ACC112 (cell line): ENCODE results near the gene SH3RF3.
"Not testable (repeated sequence)": the region's sequence is repeated elsewhere in the genome, so short reads cannot be mapped to it uniquely, and the experiment has no call there.

Experiments used
- H2AFZ ChIP-seq: fragments of 200-600 bp; sonication (generic); one replicate; pipeline ENCODE4 v1.6.0; 2017; ENCODE audit warnings: antibody characterized with exemption, low read length; ENCODE audit not compliant: unreplicated experiment
- H3K27ac ChIP-seq: fragments of 200-600 bp; sonication (generic); 2 replicates; pipeline ENCODE4 v1.5.1; 2014; ENCODE audit warnings: low read depth, mild to moderate bottlenecking, antibody characterized with exemption, low read length, moderate library complexity
- H3K27me3 ChIP-seq: fragments of 200-600 bp; sonication (generic); 2 replicates; pipeline ENCODE4 v1.6.1; 2014; ENCODE audit warnings: mild to moderate bottlenecking, antibody characterized with exemption, low read length, moderate library complexity, mixed read lengths; ENCODE audit not compliant: insufficient read depth
- H3K36me3 ChIP-seq: fragments of 200-600 bp; sonication (generic); 2 replicates; pipeline ENCODE4 v1.6.1; 2016; ENCODE audit warnings: mild to moderate bottlenecking, antibody characterized with exemption, low read length, moderate library complexity, mixed read lengths; ENCODE audit not compliant: insufficient read depth
- H3K4me1 ChIP-seq: fragments of 200-600 bp; sonication (generic); one replicate; pipeline ENCODE4 v1.6.1; 2016; ENCODE audit warnings: low read length, mixed read lengths; ENCODE audit not compliant: insufficient read depth, unreplicated experiment, control insufficient read depth
- H3K4me3 ChIP-seq: fragments of 200-600 bp; sonication (generic); 2 replicates; pipeline ENCODE4 v1.5.1; 2014; ENCODE audit warnings: mild to moderate bottlenecking, low read depth, low read length
- H3K79me2 ChIP-seq: fragments of 200-600 bp; sonication (generic); one replicate; pipeline ENCODE4 v1.6.0; 2016; ENCODE audit warnings: low read length; ENCODE audit not compliant: control insufficient read depth, unreplicated experiment, insufficient read depth

Gene SH3RF3

DNA sequence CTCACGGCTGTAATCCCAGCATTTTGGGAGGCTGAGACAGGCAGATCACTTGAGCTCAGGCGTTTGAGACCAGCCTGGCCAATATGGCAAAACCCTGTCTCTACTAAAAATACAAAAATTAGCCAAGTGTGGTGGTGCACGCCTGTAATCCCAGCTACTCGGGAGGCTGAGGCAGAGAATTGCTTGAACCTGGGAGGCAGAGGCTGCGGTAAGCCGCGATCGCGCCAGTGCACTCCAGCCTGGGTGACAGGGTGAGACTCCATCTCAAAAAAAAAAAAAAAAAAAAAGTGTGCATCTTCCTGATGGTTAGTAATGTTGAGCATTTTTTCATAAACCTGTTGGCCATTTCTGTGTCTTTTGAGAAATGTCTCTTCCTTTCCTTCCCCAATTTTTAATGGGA lies 92.3 kb downstream of the SH3RF3 start:
- not testable (repeated sequence) for H3K4me3 ChIP-seq, H3K4me1 ChIP-seq, H3K27ac ChIP-seq, H2AFZ ChIP-seq, H3K36me3 ChIP-seq, H3K27me3 ChIP-seq
- H3K79me2 ChIP-seq: peaks cover 44% of the 10 kb centered on the region

DNA sequence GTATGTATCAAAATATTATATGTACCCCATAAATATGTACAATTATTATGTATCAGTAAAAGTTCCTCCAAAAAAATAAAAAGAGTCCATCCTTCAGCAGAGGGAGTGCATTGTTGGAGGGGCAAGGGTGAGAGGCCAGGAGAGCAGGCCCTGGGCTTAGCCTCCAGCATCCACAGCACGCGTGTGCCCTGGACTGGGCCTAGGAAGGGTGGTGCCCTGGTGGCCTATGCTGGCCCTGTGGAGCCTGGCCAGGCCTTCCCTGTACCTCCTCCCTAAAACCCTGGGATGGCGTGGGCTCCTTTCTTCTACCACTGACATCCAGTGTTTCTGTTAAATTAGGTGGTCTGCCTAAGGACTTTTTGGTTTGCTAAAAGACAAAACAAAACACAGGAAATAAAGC lies 93.4 kb downstream of the SH3RF3 start:
- H3K36me3 ChIP-seq: no peaks in the 10 kb centered on the region
- H3K4me1 ChIP-seq: no peaks in the 10 kb centered on the region
- H3K27me3 ChIP-seq: no peaks in the 10 kb centered on the region
- H3K27ac ChIP-seq: no peak overlapping the region
- no peak overlapping the region for H2AFZ ChIP-seq
- H3K4me3 ChIP-seq: no peak overlapping the region
- peaks cover 37% of the 10 kb centered on the region for H3K79me2 ChIP-seq

DNA sequence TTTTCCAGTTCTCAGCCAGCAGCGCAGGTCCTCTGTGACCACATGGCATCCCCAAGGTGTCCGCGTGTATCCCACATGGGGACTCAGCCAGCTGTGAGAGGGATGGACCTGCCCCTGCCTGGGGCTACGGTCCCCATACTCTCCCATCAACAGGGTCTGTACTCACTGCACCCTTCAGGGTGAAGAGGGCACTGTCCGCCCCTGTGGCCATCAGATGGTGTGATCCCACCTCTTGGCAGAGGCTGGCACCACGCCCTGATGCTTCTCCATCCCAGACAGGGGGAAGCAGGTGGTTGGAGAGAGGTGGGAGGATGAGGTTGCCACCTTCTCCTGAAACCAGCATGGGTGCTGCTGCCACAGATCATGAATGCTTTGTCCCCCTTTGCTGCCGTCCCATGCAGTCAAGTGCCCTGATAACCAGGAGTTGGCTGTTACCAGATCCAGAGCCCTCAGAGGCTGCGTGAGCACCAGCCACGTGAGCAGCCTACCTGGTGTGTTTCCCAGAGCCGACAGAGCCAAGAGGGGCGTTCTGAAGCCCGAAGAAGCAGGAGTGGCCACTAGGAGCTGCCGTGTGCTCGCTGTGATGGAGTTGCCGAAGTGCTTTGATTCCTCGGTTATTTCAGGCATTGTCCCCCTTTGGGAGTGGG lies 93.9 kb downstream of the SH3RF3 start:
- no peak overlapping the region for H3K27ac ChIP-seq

DNA sequence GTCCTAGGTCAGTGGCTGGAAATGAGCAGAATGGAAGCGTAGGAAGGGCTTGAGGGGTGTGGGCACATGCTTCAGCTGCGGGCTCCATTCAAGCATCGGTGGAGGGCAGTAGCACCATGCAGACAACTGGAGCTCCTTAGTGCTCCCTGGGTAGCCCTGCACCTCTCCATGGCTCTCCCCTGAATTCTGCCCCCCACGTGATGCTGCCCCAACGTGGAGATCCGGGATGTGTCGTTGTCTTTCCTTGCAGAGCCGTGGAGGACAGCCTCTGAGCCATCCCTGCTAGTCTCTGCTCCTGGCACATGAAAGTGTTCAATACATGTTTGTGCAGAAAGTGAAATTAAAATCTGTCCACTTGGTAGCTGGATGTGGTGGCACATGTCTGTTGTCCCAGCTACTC lies 94.5 kb downstream of the SH3RF3 start:
- Histone ChIP-seq H3K27ac (no peak overlapping the region), H3K27me3 (no peaks in the 10 kb centered on the region), H3K4me1 (peaks cover under 1% of the 10 kb centered on the region), H3K4me3 (no peak overlapping the region), H3K36me3 (no peaks in the 10 kb centered on the region), H3K79me2 (peaks cover 33% of the 10 kb centered on the region), H2AFZ (no peak overlapping the region)

More for the DNA sequence above, 93.9 kb downstream of the SH3RF3 start:
- Histone ChIP-seq H3K4me3 (no peak overlapping the region), H2AFZ (no peak overlapping the region), H3K36me3 (no peaks in the 10 kb centered on the region), H3K4me1 (no peaks in the 10 kb centered on the region), H3K79me2 (peaks cover 37% of the 10 kb centered on the region), H3K27me3 (no peaks in the 10 kb centered on the region)

DNA sequence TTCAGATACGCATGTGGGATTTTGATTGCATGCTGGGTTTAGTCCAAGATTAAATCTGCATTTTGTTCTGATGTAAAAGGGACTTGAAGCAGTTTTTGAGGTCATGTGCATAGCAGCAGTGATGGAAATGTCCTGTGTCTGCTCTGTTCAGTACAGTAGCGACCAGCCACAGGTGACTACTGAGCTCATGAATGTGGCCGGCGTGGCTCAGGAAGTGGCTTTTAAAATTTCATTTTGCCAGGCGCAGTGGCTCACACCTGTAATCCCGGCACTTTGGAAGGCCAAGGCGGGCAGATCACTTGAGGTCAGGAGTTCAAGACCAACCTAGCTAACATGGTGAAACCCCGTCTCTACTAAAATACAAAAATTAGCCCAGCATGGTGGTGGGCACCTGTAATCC lies 95.3 kb downstream of the SH3RF3 start:
- not testable (repeated sequence) for H3K4me3 ChIP-seq, H2AFZ ChIP-seq, H3K27me3 ChIP-seq, H3K36me3 ChIP-seq, H3K27ac ChIP-seq, H3K4me1 ChIP-seq
- H3K79me2 ChIP-seq: peaks cover 33% of the 10 kb centered on the region

DNA sequence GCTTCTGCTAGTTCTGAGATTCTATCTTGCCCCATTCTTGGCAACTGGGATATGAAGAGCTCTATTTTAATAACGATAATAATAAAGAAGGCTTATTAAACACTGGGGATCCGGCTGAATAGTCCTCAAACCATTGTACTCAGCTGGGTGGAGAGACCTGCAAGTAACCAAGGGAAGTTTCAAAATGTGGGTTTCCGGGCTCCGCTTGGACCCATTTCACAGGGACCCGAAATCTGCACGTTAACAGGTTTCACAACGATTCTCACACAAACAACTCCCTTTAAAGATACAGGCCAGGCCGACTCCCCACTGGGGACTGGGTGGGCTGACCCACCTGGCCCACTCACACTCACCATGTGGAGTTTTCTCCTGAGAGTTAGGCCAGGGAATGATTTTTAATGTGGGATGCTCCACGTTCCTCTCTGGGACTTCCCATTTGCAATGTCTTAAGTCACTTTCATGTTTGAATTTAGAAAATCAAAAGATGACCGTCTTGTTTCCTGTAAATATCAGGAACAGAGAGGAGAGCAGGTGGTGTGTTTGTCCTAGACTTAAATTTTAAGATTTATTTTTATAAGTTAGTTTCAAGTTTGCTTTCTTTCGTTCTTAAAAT lies 96.3 kb downstream of the SH3RF3 start:
- H3K36me3 ChIP-seq: no peaks in the 10 kb centered on the region
- no peak overlapping the region for H3K4me3 ChIP-seq
- H3K79me2 ChIP-seq: peaks cover 35% of the 10 kb centered on the region
- H3K27ac ChIP-seq: no peak overlapping the region
- H2AFZ ChIP-seq: no peak overlapping the region
- H3K27me3 ChIP-seq: no peaks in the 10 kb centered on the region
- peaks cover 12% of the 10 kb centered on the region for H3K4me1 ChIP-seq

DNA sequence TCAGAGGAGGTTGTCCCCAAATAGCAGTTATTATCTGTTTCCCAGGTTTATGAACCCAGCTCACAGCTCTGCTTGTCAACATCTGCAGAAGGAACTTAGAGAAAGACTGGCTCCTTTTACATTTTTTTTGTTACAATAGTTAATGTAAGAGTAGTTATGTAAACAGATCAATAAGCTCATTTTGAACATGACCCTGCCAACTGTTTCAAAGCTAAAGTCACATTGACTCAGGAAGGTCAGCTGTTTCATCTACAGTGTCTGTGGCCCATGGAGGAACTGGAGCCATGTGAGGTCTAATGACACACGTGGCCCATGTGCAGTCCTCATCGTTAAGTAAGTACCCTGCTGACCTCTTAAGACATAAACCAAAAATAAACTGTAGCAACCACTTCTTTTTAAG lies 97.1 kb downstream of the SH3RF3 start:
- no peaks in the 10 kb centered on the region for H3K36me3 ChIP-seq
- H3K4me1 ChIP-seq: peaks cover 18% of the 10 kb centered on the region
- peaks cover 35% of the 10 kb centered on the region for H3K79me2 ChIP-seq
- no peak overlapping the region for H2AFZ ChIP-seq
- H3K27ac ChIP-seq: no peak overlapping the region
- H3K4me3 ChIP-seq: no peak overlapping the region
- no peaks in the 10 kb centered on the region for H3K27me3 ChIP-seq

DNA sequence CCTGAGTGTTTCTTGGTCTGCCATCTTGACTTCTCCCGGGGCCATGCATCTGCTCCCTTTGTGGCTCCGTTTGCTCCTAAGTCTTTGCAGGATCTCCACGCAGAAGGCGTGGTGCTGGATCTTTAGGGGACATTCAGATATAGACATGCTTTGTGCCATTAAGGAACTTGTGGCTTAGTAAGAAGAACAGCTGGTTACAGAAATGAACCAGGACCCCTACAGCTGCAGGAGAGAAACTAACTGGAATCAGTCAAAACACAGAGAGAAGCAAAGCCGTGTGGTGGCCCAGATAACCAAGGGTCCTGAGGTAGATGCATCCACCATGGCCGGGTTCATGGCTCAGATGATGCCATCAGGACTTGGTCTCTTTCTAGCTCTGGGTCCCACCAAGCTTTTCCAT lies 97.6 kb downstream of the SH3RF3 start:
- no peak overlapping the region for H3K27ac ChIP-seq
- H3K4me1 ChIP-seq: peaks cover 19% of the 10 kb centered on the region
- H3K27me3 ChIP-seq: no peaks in the 10 kb centered on the region
- H2AFZ ChIP-seq: no peak overlapping the region
- no peaks in the 10 kb centered on the region for H3K36me3 ChIP-seq
- H3K79me2 ChIP-seq: peaks cover 36% of the 10 kb centered on the region
- H3K4me3 ChIP-seq: no peak overlapping the region

DNA sequence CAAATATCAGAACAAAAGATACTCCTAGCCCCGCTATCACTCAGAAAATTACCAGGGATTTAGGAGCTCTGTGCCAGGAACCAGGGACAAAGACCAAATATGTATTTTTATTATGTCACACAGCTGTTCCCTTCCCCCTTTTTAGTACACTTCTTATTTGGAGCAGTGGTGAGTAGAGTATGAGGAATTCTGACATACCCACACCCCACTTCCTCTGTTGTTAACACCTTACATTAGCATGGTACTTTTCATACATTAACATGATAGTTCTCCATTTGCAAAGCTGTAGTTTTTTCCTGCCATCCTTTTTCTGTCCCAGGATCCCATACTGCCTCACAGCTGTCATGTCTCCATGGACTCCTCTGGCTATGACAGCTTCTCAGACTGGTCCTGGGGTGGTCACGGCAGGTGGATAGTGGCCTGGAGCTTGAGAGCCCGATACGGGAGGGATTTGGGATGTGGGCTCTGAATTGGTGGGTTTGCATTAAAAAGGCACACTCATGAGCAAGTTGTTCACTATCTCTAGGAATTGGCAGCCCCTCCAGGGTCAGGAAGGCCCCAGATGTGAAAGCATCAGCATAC lies 100.2 kb downstream of the SH3RF3 start:
- Histone ChIP-seq H3K36me3 (no peaks in the 10 kb centered on the region), H3K27me3 (no peaks in the 10 kb centered on the region), H3K4me1 (peaks cover 19% of the 10 kb centered on the region), H2AFZ (no peak overlapping the region), H3K79me2 (peaks cover 39% of the 10 kb centered on the region), H3K27ac (no peak overlapping the region), H3K4me3 (no peak overlapping the region)

DNA sequence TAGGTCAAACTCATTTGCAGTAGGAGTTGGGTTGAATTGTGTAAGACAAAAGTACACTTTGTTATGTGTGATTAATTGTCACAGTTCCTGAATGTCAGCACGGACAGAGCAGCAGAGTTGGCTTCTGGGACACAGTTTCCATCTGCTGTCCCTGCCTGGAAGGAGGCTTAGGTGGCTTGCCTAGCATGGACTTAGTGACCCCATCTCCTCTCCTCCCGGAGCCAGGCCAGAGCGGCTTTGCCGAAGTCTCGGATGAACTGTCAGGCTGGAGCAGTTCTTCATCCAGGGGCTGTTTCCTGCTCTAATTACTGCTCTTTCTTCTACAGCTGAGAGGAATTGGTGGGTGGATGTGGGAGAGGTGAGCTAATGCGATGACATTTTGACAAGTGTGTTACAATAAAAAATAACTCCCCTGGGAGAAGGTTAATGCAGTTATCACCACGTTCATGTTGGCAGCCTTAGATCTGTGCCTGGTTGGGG lies 102.0 kb downstream of the SH3RF3 start:
- H3K4me1 ChIP-seq: peaks cover 19% of the 10 kb centered on the region
- H3K36me3 ChIP-seq: no peaks in the 10 kb centered on the region
- H3K27ac ChIP-seq: no peak overlapping the region
- H3K27me3 ChIP-seq: no peaks in the 10 kb centered on the region
- H3K79me2 ChIP-seq: peaks cover 38% of the 10 kb centered on the region
- no peak overlapping the region for H2AFZ ChIP-seq
- no peak overlapping the region for H3K4me3 ChIP-seq

DNA sequence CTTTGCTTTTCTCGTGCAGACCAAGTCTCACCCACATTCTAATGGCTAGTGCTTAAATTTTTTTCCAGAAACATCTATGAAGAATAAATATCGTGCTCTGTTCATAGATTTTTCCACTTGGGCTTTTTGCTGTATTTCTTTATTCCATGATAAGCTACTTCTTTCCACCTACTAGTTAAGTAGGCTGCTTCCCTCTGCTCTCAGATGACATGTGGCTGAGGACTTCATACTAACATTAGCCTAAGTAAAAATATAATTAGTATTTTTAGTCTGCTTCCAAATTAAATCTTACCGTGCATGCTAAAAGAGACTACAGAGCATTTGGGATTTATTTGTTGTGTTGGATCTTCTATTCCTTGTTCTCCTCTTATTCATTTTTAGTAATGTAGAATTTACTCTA lies 102.4 kb downstream of the SH3RF3 start:
- no peak overlapping the region for H3K27ac ChIP-seq
- H3K36me3 ChIP-seq: no peaks in the 10 kb centered on the region
- H3K4me3 ChIP-seq: no peak overlapping the region
- no peaks in the 10 kb centered on the region for H3K27me3 ChIP-seq
- no peak overlapping the region for H2AFZ ChIP-seq
- peaks cover 43% of the 10 kb centered on the region for H3K79me2 ChIP-seq
- H3K4me1 ChIP-seq: peaks cover 19% of the 10 kb centered on the region
